Breast epithelium (tissue), 3 donors: ENCODE results near the gene DIS3L2.

Experiments
- POLR2A ChIP-seq: fragments of 450-650 bp; IDR thresholded peaks from one replicate; pipeline ENCODE4 v1.6.1; 2016; ENCODE audit warnings: antibody characterized with exemption, mild to moderate bottlenecking, moderate library complexity
- POLR2AphosphoS5 ChIP-seq, 3 donors: sonication (generic); formaldehyde crosslinking; IDR thresholded peaks; one replicate each; pipeline ENCODE4 v1.6.1; 2017; ENCODE audit warnings: antibody characterized with exemption in 3 of 3
- TF ChIP-seq, protein P1 (sequence below), 3 donors: fragments of 450-650 bp; IDR thresholded peaks; one replicate each; pipeline ENCODE4 v1.5.1; 2016 to 2017; ENCODE audit warnings: antibody characterized with exemption in 3 of 3, mild to moderate bottlenecking in 3 of 3, moderate library complexity in 3 of 3

GRCh38 chr2:231942180-231942579 lies 19.3 kb upstream of the DIS3L2 start:
- TF ChIP-seq, protein P1, sequence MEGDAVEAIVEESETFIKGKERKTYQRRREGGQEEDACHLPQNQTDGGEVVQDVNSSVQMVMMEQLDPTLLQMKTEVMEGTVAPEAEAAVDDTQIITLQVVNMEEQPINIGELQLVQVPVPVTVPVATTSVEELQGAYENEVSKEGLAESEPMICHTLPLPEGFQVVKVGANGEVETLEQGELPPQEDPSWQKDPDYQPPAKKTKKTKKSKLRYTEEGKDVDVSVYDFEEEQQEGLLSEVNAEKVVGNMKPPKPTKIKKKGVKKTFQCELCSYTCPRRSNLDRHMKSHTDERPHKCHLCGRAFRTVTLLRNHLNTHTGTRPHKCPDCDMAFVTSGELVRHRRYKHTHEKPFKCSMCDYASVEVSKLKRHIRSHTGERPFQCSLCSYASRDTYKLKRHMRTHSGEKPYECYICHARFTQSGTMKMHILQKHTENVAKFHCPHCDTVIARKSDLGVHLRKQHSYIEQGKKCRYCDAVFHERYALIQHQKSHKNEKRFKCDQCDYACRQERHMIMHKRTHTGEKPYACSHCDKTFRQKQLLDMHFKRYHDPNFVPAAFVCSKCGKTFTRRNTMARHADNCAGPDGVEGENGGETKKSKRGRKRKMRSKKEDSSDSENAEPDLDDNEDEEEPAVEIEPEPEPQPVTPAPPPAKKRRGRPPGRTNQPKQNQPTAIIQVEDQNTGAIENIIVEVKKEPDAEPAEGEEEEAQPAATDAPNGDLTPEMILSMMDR (IDR thresholded peaks at IDR 0.05) = no peak
- TF ChIP-seq POLR2A = no peak
- no peak for TF ChIP-seq POLR2AphosphoS5 (IDR thresholded peaks at IDR 0.05)
